ENCODE data around the gene CKS2.
A peak's percentile ranks its signal among the peaks of the same experiment; 100 is the strongest.

CKS2 gene

GRCh38 chr9:89277043-89277442 lies 34.0 kb upstream of the CKS2 start:
- Histone ChIP-seq H3K27ac (ENCODE audit: low read length) (peak overlapping the region; percentile 48), H3K4me1 (ENCODE audit: insufficient read depth, low read length) (peaks cover 30% of the 10 kb centered on the region), H3K9me3 (ENCODE audit: insufficient read depth, low read length, severe bottlenecking) (peaks cover 33% of the 10 kb centered on the region), H3K36me3 (ENCODE audit: insufficient read depth, low read length) (no peaks in the 10 kb centered on the region), H3K79me2 (ENCODE audit: insufficient read depth, low read length) (no peaks in the 10 kb centered on the region), H3K4me3 (ENCODE audit: low read depth in 1 of 2, low read length in 2 of 2) (peak overlapping the region in 1 of 2 experiments; percentile 30; a peak in 2 of 4 replicates), H3K27me3 (ENCODE audit: insufficient read depth, low read length, poor library complexity) (no peaks in the 10 kb centered on the region), H3K4me2 (ENCODE audit: insufficient read depth, low read length) (peak overlapping the region; percentile 49), H2AFZ (ENCODE audit: low read depth, low read length) (no peak overlapping the region; the same call in 1 of the 2 replicates), H3K9ac (ENCODE audit: low read depth, low read length) (no peak overlapping the region), H4K20me1 (ENCODE audit: insufficient read depth, low read length) (no peaks in the 10 kb centered on the region)
- peak; percentile 88 for ATAC-seq (ENCODE audit: insufficient read depth, low read depth)
- DNase-seq, result peak; percentile 75
- TF ChIP-seq CTCF (IDR thresholded peaks at IDR 0.05; ENCODE audit: borderline replicate concordance, extremely low read depth, low read length, poor library complexity, severe bottlenecking) (no peak), EZH2 (IDR thresholded peaks at IDR 0.05; ENCODE audit: borderline replicate concordance, low read depth, low read length, severe bottlenecking) (no peak)

- Histone ChIP-seq H2AFZ (ENCODE audit: low read depth, low read length) (peak overlapping the region; percentile 14; the same call in 1 of the 2 replicates), H3K4me2 (ENCODE audit: insufficient read depth, low read length) (peak overlapping the region; percentile 49), H3K4me1 (ENCODE audit: insufficient read depth, low read length) (peaks cover 30% of the 10 kb centered on the region), H4K20me1 (ENCODE audit: insufficient read depth, low read length) (no peaks in the 10 kb centered on the region), H3K79me2 (ENCODE audit: insufficient read depth, low read length) (no peaks in the 10 kb centered on the region), H3K27ac (ENCODE audit: low read length) (peak overlapping the region; percentile 48), H3K9me3 (ENCODE audit: insufficient read depth, low read length, severe bottlenecking) (peaks cover 33% of the 10 kb centered on the region), H3K27me3 (ENCODE audit: insufficient read depth, low read length, poor library complexity) (no peaks in the 10 kb centered on the region), H3K9ac (ENCODE audit: low read depth, low read length) (no peak overlapping the region), H3K4me3 (ENCODE audit: low read depth in 1 of 2, low read length in 2 of 2) (peak overlapping the region in 1 of 2 experiments; percentile 30; a peak in 2 of 4 replicates), H3K36me3 (ENCODE audit: insufficient read depth, low read length) (no peaks in the 10 kb centered on the region)
- DNase-seq, result peak; percentile 70
- peak; percentile 82 for ATAC-seq (ENCODE audit: insufficient read depth, low read depth)
- TF ChIP-seq EZH2 (IDR thresholded peaks at IDR 0.05; ENCODE audit: borderline replicate concordance, low read depth, low read length, severe bottlenecking) (no peak), CTCF (IDR thresholded peaks at IDR 0.05; ENCODE audit: borderline replicate concordance, extremely low read depth, low read length, poor library complexity, severe bottlenecking) (no peak)
Measured at GRCh38 chr9:89277454-89277853, 33.5 kb upstream of the CKS2 start.

GRCh38 chr9:89278551-89278950 lies 32.4 kb upstream of the CKS2 start:
- no peak for DNase-seq
- no peak for TF ChIP-seq CTCF (IDR thresholded peaks at IDR 0.05; ENCODE audit: borderline replicate concordance, extremely low read depth, low read length, poor library complexity, severe bottlenecking)
- TF ChIP-seq EZH2 (IDR thresholded peaks at IDR 0.05; ENCODE audit: borderline replicate concordance, low read depth, low read length, severe bottlenecking), result no peak
- ATAC-seq (ENCODE audit: insufficient read depth, low read depth), result no peak
- no peak overlapping the region for H3K9ac ChIP-seq (ENCODE audit: low read depth, low read length)
- no peaks in the 10 kb centered on the region for H4K20me1 ChIP-seq (ENCODE audit: insufficient read depth, low read length)
- no peaks in the 10 kb centered on the region for H3K79me2 ChIP-seq (ENCODE audit: insufficient read depth, low read length)
- no peak overlapping the region for H3K4me3 ChIP-seq (ENCODE audit: low read depth in 1 of 2, low read length in 2 of 2)
- H3K36me3 ChIP-seq (ENCODE audit: insufficient read depth, low read length), result no peaks in the 10 kb centered on the region
- peaks cover 23% of the 10 kb centered on the region for H3K9me3 ChIP-seq (ENCODE audit: insufficient read depth, low read length, severe bottlenecking)
- no peak overlapping the region for H3K27ac ChIP-seq (ENCODE audit: low read length)
- H2AFZ ChIP-seq (ENCODE audit: low read depth, low read length), result no peak overlapping the region
- peaks cover 30% of the 10 kb centered on the region for H3K4me1 ChIP-seq (ENCODE audit: insufficient read depth, low read length)
- H3K27me3 ChIP-seq (ENCODE audit: insufficient read depth, low read length, poor library complexity), result no peaks in the 10 kb centered on the region
- no peak overlapping the region for H3K4me2 ChIP-seq (ENCODE audit: insufficient read depth, low read length)
